GM23338 (cell line): ENCODE results near the gene ETV6.

Experiments
- CREB1 ChIP-seq: fragments of 250-450 bp; sonication (Bioruptor Pico); IDR thresholded peaks from 2 replicates; pipeline ENCODE4 v1.5.0; 2020; ENCODE audit warnings: low read depth, mild to moderate bottlenecking, moderate library complexity
- EZH2 ChIP-seq: fragments of 200-600 bp; sonication (generic); IDR thresholded peaks from one replicate; pipeline ENCODE4 v1.8.0; 2017; ENCODE audit warnings: antibody characterized with exemption, mild to moderate bottlenecking, low read depth; ENCODE audit not compliant: unreplicated experiment
- EZH2phosphoT487 ChIP-seq: fragments of 200-600 bp; sonication (generic); IDR thresholded peaks from one replicate; pipeline ENCODE4 v1.8.1; 2018; ENCODE audit warnings: antibody characterized with exemption; ENCODE audit not compliant: unreplicated experiment
- JUNB ChIP-seq: IDR thresholded peaks from one replicate; pipeline ENCODE4 v1.6.1; 2016; ENCODE audit warnings: antibody characterized with exemption; ENCODE audit not compliant: unreplicated experiment
- POLR2AphosphoS5 ChIP-seq: IDR thresholded peaks from 2 replicates; pipeline ENCODE4 v1.6.1; 2016; ENCODE audit warnings: antibody characterized with exemption, low read depth
- TF ChIP-seq, protein P1 (sequence below), 2 experiments: fragments of 200-600 bp in 1 of 2; sonication (generic) in 1 of 2; conservative IDR thresholded peaks; 2 replicates each; pipeline versions ENCODE4 v1.5.1 to v1.6.1; 2016 to 2017; ENCODE audit warnings: antibody characterized with exemption in 2 of 2, low read depth in 2 of 2, mild to moderate bottlenecking in 2 of 2, moderate library complexity in 1 of 2

DNA sequence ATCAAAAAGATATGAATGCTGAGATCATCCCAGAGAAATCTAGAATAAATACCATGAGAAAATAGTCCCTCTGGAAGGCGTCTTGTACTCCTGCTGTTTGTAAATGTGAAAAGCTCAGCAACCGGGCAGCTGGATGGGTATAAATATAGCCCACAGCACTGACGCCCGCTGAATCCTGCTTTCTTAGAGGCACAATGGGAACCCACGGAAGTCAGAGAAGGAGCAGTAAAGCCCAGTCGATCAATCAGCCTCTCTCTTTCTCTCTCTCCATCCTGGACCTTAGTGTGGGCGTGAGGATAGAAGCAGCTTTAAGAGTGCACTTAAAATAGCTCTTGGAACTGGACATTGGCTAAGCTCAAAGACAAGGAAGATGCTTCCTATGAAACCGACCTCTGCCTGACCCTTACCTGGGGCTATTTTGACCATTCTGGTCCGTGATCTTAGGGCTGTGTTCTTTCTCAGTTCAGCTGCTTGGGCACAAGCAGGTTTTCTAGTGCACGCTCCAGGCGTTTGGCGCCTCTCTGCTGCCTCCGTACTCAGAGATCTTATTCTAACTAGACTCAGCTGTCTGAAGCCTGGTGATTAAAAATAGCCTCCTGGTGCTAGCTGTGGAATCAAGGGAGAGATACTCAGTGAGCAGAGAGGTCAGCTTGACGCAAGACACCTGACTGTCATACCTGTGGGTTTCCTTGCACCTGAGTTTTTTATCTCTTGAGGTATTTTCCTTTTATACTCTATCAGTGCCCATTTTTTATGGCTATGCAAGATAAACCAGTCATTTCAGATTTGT lies 144.6 kb downstream of the ETV6 start:
- no peak for TF ChIP-seq EZH2
- TF ChIP-seq, protein P1, sequence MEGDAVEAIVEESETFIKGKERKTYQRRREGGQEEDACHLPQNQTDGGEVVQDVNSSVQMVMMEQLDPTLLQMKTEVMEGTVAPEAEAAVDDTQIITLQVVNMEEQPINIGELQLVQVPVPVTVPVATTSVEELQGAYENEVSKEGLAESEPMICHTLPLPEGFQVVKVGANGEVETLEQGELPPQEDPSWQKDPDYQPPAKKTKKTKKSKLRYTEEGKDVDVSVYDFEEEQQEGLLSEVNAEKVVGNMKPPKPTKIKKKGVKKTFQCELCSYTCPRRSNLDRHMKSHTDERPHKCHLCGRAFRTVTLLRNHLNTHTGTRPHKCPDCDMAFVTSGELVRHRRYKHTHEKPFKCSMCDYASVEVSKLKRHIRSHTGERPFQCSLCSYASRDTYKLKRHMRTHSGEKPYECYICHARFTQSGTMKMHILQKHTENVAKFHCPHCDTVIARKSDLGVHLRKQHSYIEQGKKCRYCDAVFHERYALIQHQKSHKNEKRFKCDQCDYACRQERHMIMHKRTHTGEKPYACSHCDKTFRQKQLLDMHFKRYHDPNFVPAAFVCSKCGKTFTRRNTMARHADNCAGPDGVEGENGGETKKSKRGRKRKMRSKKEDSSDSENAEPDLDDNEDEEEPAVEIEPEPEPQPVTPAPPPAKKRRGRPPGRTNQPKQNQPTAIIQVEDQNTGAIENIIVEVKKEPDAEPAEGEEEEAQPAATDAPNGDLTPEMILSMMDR (conservative IDR thresholded peaks at IDR 0.05; ENCODE audit: low read depth in 2 of 2): no peak
- TF ChIP-seq EZH2phosphoT487: no peak
- TF ChIP-seq POLR2AphosphoS5: no peak
- no peak for TF ChIP-seq CREB1
- no peak for TF ChIP-seq JUNB
